A673 (cell line): ENCODE data around the gene KRT2.

Source experiments
- EZH2 ChIP-seq: fragments of 200-600 bp; sonication (generic); IDR thresholded peaks from 2 replicates; pipeline ENCODE4 v1.6.1; 2017; ENCODE audit warnings: borderline replicate concordance, low read depth, mild to moderate bottlenecking, mixed read lengths, antibody characterized with exemption, low read length; ENCODE audit not compliant: poor library complexity, severe bottlenecking
- TF ChIP-seq, protein P1 (sequence below): fragments of 300-800, 200-600 bp; sonication (generic); conservative IDR thresholded peaks from 2 replicates; pipeline ENCODE4 v1.5.1; 2017; ENCODE audit warnings: low read depth, mild to moderate bottlenecking, antibody characterized with exemption, low read length, moderate library complexity, mixed read lengths

DNA sequence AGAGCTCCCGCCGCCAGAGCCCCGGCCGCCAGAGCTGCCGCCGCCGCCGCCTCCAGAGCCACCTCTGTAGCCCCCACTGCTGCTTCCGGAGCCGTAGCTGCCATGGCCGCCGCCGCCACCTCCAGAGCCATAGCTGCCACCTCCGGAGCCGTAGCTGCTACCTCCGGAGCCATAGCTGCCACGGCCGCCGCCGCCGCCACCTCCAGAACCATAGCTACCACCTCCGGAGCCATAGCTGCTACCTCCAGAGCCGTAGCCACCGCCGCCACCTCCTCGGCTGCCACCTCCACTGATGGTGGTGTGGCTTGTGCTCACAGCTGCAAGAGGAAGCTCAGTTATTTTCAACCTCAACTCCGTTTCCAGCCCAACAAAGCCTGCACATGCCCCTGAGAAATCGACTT is 23.3 kb upstream of the KRT2 start:
- TF ChIP-seq, protein P1, sequence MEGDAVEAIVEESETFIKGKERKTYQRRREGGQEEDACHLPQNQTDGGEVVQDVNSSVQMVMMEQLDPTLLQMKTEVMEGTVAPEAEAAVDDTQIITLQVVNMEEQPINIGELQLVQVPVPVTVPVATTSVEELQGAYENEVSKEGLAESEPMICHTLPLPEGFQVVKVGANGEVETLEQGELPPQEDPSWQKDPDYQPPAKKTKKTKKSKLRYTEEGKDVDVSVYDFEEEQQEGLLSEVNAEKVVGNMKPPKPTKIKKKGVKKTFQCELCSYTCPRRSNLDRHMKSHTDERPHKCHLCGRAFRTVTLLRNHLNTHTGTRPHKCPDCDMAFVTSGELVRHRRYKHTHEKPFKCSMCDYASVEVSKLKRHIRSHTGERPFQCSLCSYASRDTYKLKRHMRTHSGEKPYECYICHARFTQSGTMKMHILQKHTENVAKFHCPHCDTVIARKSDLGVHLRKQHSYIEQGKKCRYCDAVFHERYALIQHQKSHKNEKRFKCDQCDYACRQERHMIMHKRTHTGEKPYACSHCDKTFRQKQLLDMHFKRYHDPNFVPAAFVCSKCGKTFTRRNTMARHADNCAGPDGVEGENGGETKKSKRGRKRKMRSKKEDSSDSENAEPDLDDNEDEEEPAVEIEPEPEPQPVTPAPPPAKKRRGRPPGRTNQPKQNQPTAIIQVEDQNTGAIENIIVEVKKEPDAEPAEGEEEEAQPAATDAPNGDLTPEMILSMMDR = no peak
- no peak for TF ChIP-seq EZH2
